Measurements from ENCODE around the gene ITGA6. TPM values are rescaled to one million over a fixed set of nuclear protein-coding genes. Genes with fewer than 3 reads are reported as not detected.

The ITGA6 gene
- total RNA-seq, 1 experiment from 2014 or later = 27.8 TPM

DNA sequence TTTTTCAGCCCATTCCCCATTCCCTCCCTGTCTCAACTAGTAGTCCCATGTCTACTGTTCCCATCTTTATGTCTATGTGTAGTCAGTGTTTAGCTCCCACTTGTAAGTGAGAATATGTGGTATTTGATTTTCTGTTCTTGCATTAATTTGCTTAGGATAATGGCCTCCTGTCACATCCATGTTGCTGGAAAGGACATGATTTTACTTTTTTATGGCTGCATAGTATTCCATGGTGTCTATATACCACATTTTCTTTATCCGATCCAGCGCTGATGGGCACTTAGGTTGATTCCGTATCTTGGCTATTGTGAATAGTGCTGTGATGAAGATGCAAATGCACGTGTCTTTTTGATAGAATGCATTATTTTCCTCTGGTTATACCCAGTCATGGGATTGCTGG lies 21.7 kb upstream of the ITGA6 start:
- Mint-ChIP-seq H3K4me1 (ENCODE audit: low read depth, unreplicated experiment) (no peaks in the 10 kb centered on the region), H3K4me3 (ENCODE audit: unreplicated experiment) (no peak overlapping the region), H3K9me3 (ENCODE audit: unreplicated experiment) (no peaks in the 10 kb centered on the region), H3K27me3 (ENCODE audit: insufficient read depth, unreplicated experiment) (peaks cover 5% of the 10 kb centered on the region), H3K36me3 (ENCODE audit: insufficient read depth, unreplicated experiment) (no peaks in the 10 kb centered on the region), H3K27ac (ENCODE audit: unreplicated experiment) (no peak overlapping the region)
- H3K27me3 ChIP-seq (replicated peaks; ENCODE audit: control insufficient read depth, insufficient read depth, low read length) = no peaks in the 10 kb centered on the region
- H3K36me3 ChIP-seq (ENCODE audit: control insufficient read depth, insufficient read depth, low read length) = no peaks in the 10 kb centered on the region
- CTCF ChIA-PET = no interaction called here
- no peaks in the 10 kb centered on the region for H3K9me3 ChIP-seq
- no peaks in the 10 kb centered on the region for H3K4me1 ChIP-seq
- BruUV-seq (replicated peaks) = no TSS peak
- intact Hi-C loops (cut with micrococcal nuclease; ENCODE audit: unreplicated experiment) = no loop called here
- no peak for DNase-seq
- no peak overlapping the region for H3K4me3 ChIP-seq (ENCODE audit: low read depth, low read length)
- POLR2A ChIA-PET = no interaction called here
- no peak for TF ChIP-seq CTCF (IDR thresholded peaks at IDR 0.05; ENCODE audit: insufficient read depth in 1 of 2, low read depth in 1 of 2, low read length in 1 of 2, severe bottlenecking in 1 of 2, unreplicated experiment in 1 of 2)

GRCh38 chr2:172408143-172408766 lies 19.1 kb upstream of the ITGA6 start:
- peaks cover 5% of the 10 kb centered on the region for H3K27me3 Mint-ChIP-seq (ENCODE audit: insufficient read depth, unreplicated experiment)
- CTCF ChIA-PET = no interaction called here
- H3K27ac Mint-ChIP-seq (ENCODE audit: unreplicated experiment) = no peak overlapping the region
- no peaks in the 10 kb centered on the region for H3K9me3 ChIP-seq
- no peaks in the 10 kb centered on the region for H3K36me3 Mint-ChIP-seq (ENCODE audit: insufficient read depth, unreplicated experiment)
- no peaks in the 10 kb centered on the region for H3K27me3 ChIP-seq (replicated peaks; ENCODE audit: control insufficient read depth, insufficient read depth, low read length)
- no peak overlapping the region for H3K4me3 Mint-ChIP-seq (ENCODE audit: unreplicated experiment)
- no peak overlapping the region for H3K4me3 ChIP-seq (ENCODE audit: low read depth, low read length)
- H3K4me1 Mint-ChIP-seq (ENCODE audit: low read depth, unreplicated experiment) = no peaks in the 10 kb centered on the region
- intact Hi-C loops (cut with micrococcal nuclease; ENCODE audit: unreplicated experiment) = no loop called here
- no peaks in the 10 kb centered on the region for H3K36me3 ChIP-seq (ENCODE audit: control insufficient read depth, insufficient read depth, low read length)
- TF ChIP-seq CTCF (IDR thresholded peaks at IDR 0.05; ENCODE audit: insufficient read depth in 1 of 2, low read depth in 1 of 2, low read length in 1 of 2, severe bottlenecking in 1 of 2, unreplicated experiment in 1 of 2) = no peak
- no peaks in the 10 kb centered on the region for H3K4me1 ChIP-seq
- no peak for DNase-seq
- BruUV-seq (replicated peaks) = no TSS peak
- H3K9me3 Mint-ChIP-seq (ENCODE audit: unreplicated experiment) = no peaks in the 10 kb centered on the region
- POLR2A ChIA-PET = no interaction called here

DNA sequence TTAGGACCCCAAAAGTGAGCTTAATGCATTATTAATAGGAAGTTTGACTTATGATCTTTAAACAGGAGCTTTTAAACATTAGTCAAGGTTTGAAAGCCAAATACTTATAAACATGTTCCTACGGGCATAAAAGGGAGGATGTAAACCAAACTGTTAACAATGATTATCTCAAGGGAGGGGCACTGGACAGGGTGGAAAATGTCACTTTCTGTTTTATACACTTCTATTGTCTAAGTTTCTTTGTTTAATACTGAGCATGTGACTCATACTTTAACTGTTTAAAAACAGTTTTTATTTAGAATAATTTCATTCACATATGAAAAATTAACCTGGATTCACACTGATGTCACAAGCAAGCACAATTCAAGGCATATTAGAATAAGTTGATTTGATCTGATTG lies 18.3 kb upstream of the ITGA6 start:
- no peak overlapping the region for H3K27ac Mint-ChIP-seq (ENCODE audit: unreplicated experiment)
- TF ChIP-seq CTCF (IDR thresholded peaks at IDR 0.05; ENCODE audit: insufficient read depth in 1 of 2, low read depth in 1 of 2, low read length in 1 of 2, severe bottlenecking in 1 of 2, unreplicated experiment in 1 of 2) = no peak
- H3K4me3 Mint-ChIP-seq (ENCODE audit: unreplicated experiment) = no peak overlapping the region
- Histone ChIP-seq H3K9me3 (no peaks in the 10 kb centered on the region), H3K27me3 (replicated peaks; ENCODE audit: control insufficient read depth, insufficient read depth, low read length) (no peaks in the 10 kb centered on the region), H3K4me1 (no peaks in the 10 kb centered on the region), H3K36me3 (ENCODE audit: control insufficient read depth, insufficient read depth, low read length) (no peaks in the 10 kb centered on the region), H3K4me3 (ENCODE audit: low read depth, low read length) (no peak overlapping the region)
- H3K27me3 Mint-ChIP-seq (ENCODE audit: insufficient read depth, unreplicated experiment) = peaks cover 3% of the 10 kb centered on the region
- no TSS peak for BruUV-seq (replicated peaks)
- no peaks in the 10 kb centered on the region for H3K4me1 Mint-ChIP-seq (ENCODE audit: low read depth, unreplicated experiment)
- no peaks in the 10 kb centered on the region for H3K9me3 Mint-ChIP-seq (ENCODE audit: unreplicated experiment)
- intact Hi-C loops (cut with micrococcal nuclease; ENCODE audit: unreplicated experiment) = no loop called here
- POLR2A ChIA-PET = no interaction called here
- H3K36me3 Mint-ChIP-seq (ENCODE audit: insufficient read depth, unreplicated experiment) = no peaks in the 10 kb centered on the region
- CTCF ChIA-PET = no interaction called here
- DNase-seq = no peak
